GM12878 (cell line): ENCODE measurements around the gene FCGR2B.

Source experiments
- ESRRA ChIP-seq: IDR thresholded peaks from 2 replicates; pipeline ENCODE4 v1.6.1; 2012; ENCODE audit warnings: mild to moderate bottlenecking, low read length, improper control_type of control experiment
- NBN ChIP-seq: fragments of 450-650 bp; IDR thresholded peaks from 2 replicates; pipeline ENCODE4 v1.6.1; 2016
- POLR2A ChIP-seq: IDR thresholded peaks from 2 replicates; pipeline ENCODE4 v1.6.1; 2011; ENCODE audit warnings: low read depth, mild to moderate bottlenecking, low read length
- POLR2AphosphoS5 ChIP-seq: IDR thresholded peaks from 2 replicates; pipeline ENCODE4 v1.6.1; 2011; ENCODE audit warnings: mild to moderate bottlenecking, low read length, inconsistent platforms
- ZZZ3 ChIP-seq: IDR thresholded peaks from 2 replicates; pipeline ENCODE4 v1.6.1; 2011; ENCODE audit warnings: low read depth; ENCODE audit not compliant: control insufficient read depth, insufficient read length
- TF ChIP-seq, protein P1 (sequence below), 3 experiments: IDR thresholded peaks in 2 of 3; conservative IDR thresholded peaks in 1 of 3; 2 replicates each; pipeline ENCODE4 v1.5.1; 2011; ENCODE audit warnings: low read depth in 3 of 3, low read length in 3 of 3, mild to moderate bottlenecking in 3 of 3, control low read depth in 2 of 3, moderate library complexity in 2 of 3, inconsistent platforms in 1 of 3, mixed read lengths in 1 of 3; ENCODE audit not compliant: control insufficient read depth in 2 of 3, insufficient read depth in 1 of 3; ENCODE audit errors: extremely low read depth in 1 of 3

DNA sequence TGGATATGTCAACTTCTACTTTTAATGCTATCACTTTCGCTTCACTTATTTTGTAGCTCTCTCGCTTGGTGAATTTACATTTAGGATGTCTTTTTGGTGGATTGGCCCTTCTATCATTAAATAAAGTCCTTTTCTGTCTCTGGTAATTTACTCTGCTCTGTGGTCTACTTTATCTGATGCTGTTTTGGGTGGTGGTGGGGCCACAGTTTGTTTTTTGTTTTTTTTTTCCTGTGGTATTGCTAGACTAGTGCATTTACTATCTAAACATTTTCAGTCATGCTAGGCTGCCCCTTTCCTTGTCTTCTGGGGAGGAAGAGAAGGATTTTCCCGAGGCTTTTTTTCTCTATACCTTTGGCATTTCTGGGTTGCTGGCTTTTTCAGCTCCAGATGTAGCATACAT is 26.0 kb downstream of the FCGR2B start:
- TF ChIP-seq, protein P1, sequence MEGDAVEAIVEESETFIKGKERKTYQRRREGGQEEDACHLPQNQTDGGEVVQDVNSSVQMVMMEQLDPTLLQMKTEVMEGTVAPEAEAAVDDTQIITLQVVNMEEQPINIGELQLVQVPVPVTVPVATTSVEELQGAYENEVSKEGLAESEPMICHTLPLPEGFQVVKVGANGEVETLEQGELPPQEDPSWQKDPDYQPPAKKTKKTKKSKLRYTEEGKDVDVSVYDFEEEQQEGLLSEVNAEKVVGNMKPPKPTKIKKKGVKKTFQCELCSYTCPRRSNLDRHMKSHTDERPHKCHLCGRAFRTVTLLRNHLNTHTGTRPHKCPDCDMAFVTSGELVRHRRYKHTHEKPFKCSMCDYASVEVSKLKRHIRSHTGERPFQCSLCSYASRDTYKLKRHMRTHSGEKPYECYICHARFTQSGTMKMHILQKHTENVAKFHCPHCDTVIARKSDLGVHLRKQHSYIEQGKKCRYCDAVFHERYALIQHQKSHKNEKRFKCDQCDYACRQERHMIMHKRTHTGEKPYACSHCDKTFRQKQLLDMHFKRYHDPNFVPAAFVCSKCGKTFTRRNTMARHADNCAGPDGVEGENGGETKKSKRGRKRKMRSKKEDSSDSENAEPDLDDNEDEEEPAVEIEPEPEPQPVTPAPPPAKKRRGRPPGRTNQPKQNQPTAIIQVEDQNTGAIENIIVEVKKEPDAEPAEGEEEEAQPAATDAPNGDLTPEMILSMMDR (IDR thresholded peaks at IDR 0.05 in 2 of 3, conservative IDR thresholded peaks at IDR 0.05 in 1 of 3; ENCODE audit: control insufficient read depth in 2 of 3, extremely low read depth in 1 of 3, insufficient read depth in 1 of 3, low read depth in 3 of 3, low read length in 3 of 3), result no peak
- TF ChIP-seq ZZZ3 (no peak), POLR2A (no peak), NBN (no peak), POLR2AphosphoS5 (no peak), ESRRA (no peak)
